Prostate gland (tissue), 2 donors: ENCODE data around the gene ACTR3.

Source experiments
- CTCF ChIP-seq, 4 experiments: fragments of 200-600 bp in 2 of 4; fragments of 450-650 bp in 2 of 4; sonication (generic) in 2 of 4; IDR thresholded peaks; 1 replicate in 3 of 4; 2 replicates in 1 of 4; pipeline ENCODE4 v1.5.1; 2016 to 2019; ENCODE audit warnings: antibody characterized with exemption in 4 of 4, mild to moderate bottlenecking in 2 of 4, moderate library complexity in 2 of 4
- POLR2A ChIP-seq: fragments of 450-650 bp; IDR thresholded peaks from one replicate; pipeline ENCODE4 v1.6.1; 2016; ENCODE audit warnings: antibody characterized with exemption, mild to moderate bottlenecking
- POLR2AphosphoS5 ChIP-seq: sonication (generic); formaldehyde crosslinking; IDR thresholded peaks from one replicate; pipeline ENCODE4 v1.6.1; 2017; ENCODE audit warnings: antibody characterized with exemption

GRCh38 chr2:113940891-113941290 is 51.0 kb downstream of the ACTR3 start:
- no peak for TF ChIP-seq POLR2A
- TF ChIP-seq CTCF (IDR thresholded peaks at IDR 0.05), result no peak
- no peak for TF ChIP-seq POLR2AphosphoS5
